Type B pancreatic cell (in vitro differentiated cells): Measurements from ENCODE around the gene RAB32. TPM values are rescaled to one million over a fixed set of nuclear protein-coding genes. Genes with fewer than 3 reads are reported as not detected.

Source experiments
- DNase-seq: peaks from one replicate; pipeline ENCODE4 v3.0.0; 2021; ENCODE audit warnings: mixed read lengths; ENCODE audit not compliant: unreplicated experiment; ENCODE audit errors: extremely low spot score
- H3K27ac Mint-ChIP-seq: 2 replicates; pipeline ENCODE4 v1.8.0; 2021; ENCODE audit warnings: mild to moderate bottlenecking, mixed read lengths
- H3K27me3 Mint-ChIP-seq: 2 replicates; pipeline ENCODE4 v1.8.0; 2021; ENCODE audit warnings: mixed read lengths
- H3K36me3 Mint-ChIP-seq: 2 replicates; pipeline ENCODE4 v1.8.0; 2021; ENCODE audit warnings: mixed read lengths
- H3K4me1 Mint-ChIP-seq: one replicate; pipeline ENCODE4 v1.8.0; 2021; ENCODE audit warnings: mixed read lengths; ENCODE audit not compliant: unreplicated experiment
- H3K4me3 Mint-ChIP-seq: 2 replicates; pipeline ENCODE4 v1.8.0; 2021; ENCODE audit warnings: mild to moderate bottlenecking, mixed read lengths
- H3K9me3 Mint-ChIP-seq: 2 replicates; pipeline ENCODE4 v1.8.0; 2021; ENCODE audit warnings: mixed read lengths
- total RNA-seq: library from RNA; stranded (reverse); gene quantifications from 2 replicates; pipeline ENCODE4 v1.2.1, GENCODE V29; 2021; ENCODE audit warnings: low replicate concordance
- TF ChIP-seq, protein P1 (sequence below): fragments of 200-600 bp; sonication (generic); conservative IDR thresholded peaks from 2 replicates; pipeline ENCODE4 v1.5.0; 2021; ENCODE audit warnings: antibody characterized with exemption, mild to moderate bottlenecking

RAB32 gene
- total RNA-seq, 1 donor from 2014 or later = 21.9 TPM

DNA sequence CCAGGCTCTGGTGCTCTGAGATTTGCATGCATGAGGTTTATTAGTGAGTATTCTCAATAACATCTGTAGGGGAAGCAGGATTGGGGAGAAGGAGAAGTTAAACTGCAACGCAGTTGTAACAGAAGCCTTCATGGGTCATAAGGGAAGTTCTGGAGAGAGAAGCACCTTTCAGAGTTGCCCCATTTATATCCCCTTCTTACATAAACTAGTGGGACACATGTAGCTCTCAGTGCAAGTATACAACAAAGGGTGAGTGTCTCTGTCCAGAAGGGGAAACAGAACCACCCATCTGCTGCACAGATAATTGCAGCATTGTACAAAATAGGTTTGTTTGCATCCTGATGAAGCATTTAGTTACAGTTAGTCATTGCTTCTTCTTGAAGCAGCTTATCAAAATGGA lies 50.9 kb downstream of the RAB32 start:
- Mint-ChIP-seq H3K36me3 (no peaks in the 10 kb centered on the region), H3K4me1 (peaks cover 7% of the 10 kb centered on the region), H3K27me3 (peaks cover 3% of the 10 kb centered on the region), H3K9me3 (no peaks in the 10 kb centered on the region), H3K27ac (no peak overlapping the region), H3K4me3 (no peak overlapping the region)
- TF ChIP-seq, protein P1, sequence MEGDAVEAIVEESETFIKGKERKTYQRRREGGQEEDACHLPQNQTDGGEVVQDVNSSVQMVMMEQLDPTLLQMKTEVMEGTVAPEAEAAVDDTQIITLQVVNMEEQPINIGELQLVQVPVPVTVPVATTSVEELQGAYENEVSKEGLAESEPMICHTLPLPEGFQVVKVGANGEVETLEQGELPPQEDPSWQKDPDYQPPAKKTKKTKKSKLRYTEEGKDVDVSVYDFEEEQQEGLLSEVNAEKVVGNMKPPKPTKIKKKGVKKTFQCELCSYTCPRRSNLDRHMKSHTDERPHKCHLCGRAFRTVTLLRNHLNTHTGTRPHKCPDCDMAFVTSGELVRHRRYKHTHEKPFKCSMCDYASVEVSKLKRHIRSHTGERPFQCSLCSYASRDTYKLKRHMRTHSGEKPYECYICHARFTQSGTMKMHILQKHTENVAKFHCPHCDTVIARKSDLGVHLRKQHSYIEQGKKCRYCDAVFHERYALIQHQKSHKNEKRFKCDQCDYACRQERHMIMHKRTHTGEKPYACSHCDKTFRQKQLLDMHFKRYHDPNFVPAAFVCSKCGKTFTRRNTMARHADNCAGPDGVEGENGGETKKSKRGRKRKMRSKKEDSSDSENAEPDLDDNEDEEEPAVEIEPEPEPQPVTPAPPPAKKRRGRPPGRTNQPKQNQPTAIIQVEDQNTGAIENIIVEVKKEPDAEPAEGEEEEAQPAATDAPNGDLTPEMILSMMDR = no peak
- no peak for DNase-seq

DNA sequence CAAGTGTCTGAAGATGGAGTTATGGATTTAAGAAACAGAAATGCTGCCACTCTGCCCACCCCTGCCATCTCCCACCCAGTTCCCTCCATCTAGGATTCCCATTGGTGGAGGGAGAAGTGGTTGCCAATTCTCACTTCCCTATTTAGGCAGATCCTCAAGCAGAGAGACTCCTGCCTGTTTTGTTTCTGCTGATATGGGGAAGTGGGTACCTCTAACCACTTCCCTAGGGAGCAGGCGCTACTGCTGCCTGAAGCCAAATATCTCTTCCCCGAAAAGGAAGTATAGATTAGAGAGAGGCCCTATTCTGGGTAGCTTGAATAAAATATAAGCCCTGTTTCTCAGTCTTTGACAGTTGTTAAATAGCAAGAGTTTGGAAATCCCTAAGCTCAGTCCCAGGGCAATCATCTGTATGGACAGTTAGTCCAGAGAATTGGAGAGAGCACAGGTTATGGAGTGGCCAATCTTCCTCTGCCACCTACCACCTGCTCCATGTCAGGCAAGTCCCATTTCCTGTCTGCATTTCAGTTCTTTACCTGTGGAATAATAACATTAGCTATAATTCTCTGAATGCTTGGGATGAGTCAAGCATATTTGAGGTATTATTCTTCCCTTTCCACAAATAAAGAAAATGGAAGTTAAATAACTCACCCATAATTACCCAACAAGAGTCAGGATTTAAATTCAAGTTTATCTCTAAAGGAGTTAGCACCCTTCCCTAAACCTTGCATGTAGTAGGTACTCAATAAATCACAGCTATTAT lies 52.5 kb downstream of the RAB32 start:
- Mint-ChIP-seq H3K27ac (no peak overlapping the region), H3K27me3 (peaks cover 3% of the 10 kb centered on the region), H3K9me3 (no peaks in the 10 kb centered on the region), H3K4me3 (no peak overlapping the region), H3K36me3 (no peaks in the 10 kb centered on the region), H3K4me1 (peaks cover 7% of the 10 kb centered on the region)
- TF ChIP-seq, protein P1 = no peak
- no peak for DNase-seq

DNA sequence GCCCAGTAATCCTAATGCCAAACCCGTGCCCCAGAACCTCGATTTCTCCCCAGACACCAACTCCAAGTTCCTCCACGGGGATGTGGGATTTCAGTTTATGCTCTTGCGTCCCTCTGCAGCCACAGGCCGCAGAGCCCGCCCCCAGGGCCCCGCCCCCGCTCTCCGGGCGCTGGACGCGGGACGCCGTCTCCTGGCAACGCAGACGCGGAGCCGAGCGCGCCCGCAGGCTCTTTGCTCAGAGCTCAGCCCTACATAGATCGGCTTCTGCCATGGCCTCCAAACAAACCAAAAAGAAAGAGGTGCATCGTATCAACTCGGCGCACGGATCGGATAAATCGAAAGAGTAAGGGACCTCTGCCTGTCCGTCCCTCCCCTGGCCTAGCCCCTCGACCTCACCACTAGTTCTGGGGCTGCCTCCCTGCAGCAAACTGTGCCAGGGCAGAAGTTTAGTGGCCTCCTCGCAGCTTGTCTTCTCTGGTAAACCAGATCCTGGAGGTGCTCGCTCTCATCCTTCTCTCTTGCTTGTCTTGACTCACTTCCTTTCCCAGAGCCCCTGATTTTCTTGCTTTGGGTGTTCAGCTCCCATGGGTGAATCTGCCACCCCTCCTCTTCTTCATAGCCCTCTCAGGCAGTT lies 55.3 kb downstream of the RAB32 start, which contains the start of gene ADGB:
ADGB (plus strand) TSS at position 201 of the 634 bp plus-strand sequence; CDS start at position 270, 69 bp downstream.
- peak; percentile 82 for DNase-seq
- H3K27ac Mint-ChIP-seq = no peak within 1 kb of the TSS
- no peaks in the 10 kb centered on the region for H3K9me3 Mint-ChIP-seq
- peak within 1 kb of the TSS; percentile 77 for H3K4me3 Mint-ChIP-seq
- no peaks in the 10 kb centered on the region for H3K36me3 Mint-ChIP-seq
- TF ChIP-seq, protein P1 = no peak
- H3K4me1 Mint-ChIP-seq = peaks cover 7% of the 10 kb centered on the region
- H3K27me3 Mint-ChIP-seq = peaks cover 3% of the 10 kb centered on the region

DNA sequence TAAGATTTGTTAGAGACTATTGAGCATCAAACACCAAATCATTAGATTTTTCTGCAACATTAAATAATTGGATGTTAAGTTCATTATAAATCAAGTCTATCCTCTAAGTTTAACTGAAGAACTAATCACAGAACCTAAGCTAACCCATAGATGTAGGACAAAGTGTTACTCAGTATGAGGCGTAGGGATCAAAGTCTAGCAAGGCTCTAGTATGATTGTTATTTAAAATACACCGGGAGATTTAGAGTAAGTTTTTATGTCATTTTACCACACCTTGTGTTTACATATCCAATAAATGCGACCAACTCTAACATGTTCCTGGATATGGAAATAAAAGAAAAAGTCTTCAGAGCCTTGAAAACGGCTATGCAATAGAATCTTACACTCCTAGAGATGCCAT lies 57.7 kb downstream of the RAB32 start:
- Mint-ChIP-seq H3K4me3 (no peak overlapping the region), H3K9me3 (no peaks in the 10 kb centered on the region), H3K36me3 (no peaks in the 10 kb centered on the region), H3K27ac (no peak overlapping the region), H3K4me1 (peaks cover 7% of the 10 kb centered on the region), H3K27me3 (no peaks in the 10 kb centered on the region)
- DNase-seq = no peak
- TF ChIP-seq, protein P1 = no peak

DNA sequence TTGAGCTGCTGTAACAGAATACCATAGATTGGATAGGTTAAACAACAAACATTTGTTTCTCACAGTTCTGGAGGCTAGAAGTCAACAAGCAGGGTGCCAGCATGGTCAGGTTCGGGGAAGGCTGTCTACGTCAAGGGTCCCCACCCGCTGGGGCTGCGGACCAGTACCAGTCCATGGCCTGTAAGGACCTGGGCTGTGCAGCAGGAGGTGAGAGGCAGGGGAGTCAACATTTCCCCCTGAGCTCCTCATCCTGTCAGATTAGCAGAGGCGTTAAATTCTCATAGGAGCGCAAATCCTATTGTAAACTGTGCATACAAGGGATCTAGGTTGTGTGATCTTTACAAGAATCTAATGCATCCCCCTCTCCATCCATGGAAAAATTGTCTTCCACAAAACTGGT lies 58.9 kb downstream of the RAB32 start:
- TF ChIP-seq, protein P1 = no peak
- no peaks in the 10 kb centered on the region for H3K36me3 Mint-ChIP-seq
- no peaks in the 10 kb centered on the region for H3K9me3 Mint-ChIP-seq
- H3K4me3 Mint-ChIP-seq = no peak overlapping the region
- no peak for DNase-seq
- H3K27me3 Mint-ChIP-seq = no peaks in the 10 kb centered on the region
- peaks cover 7% of the 10 kb centered on the region for H3K4me1 Mint-ChIP-seq
- no peak overlapping the region for H3K27ac Mint-ChIP-seq

Other genes with a start within 250 kb of the RAB32 start
- gene ADGB, start 55.1 kb downstream of the RAB32 start, total RNA-seq = 0.31 TPM in 1 of 2 replicates, not detected in the other